HEK293 (cell line): ENCODE data around the gene GDF9.

Source experiments
- CTCF ChIA-PET: fragments of 350-600 bp; formaldehyde crosslinking; extraction: SDS; loops from one replicate; lab custom pipeline; 2021; ENCODE audit warnings: antibody characterized with exemption; lab: Yijun Ruan, JAX
- POLR2A ChIA-PET: fragments of 300-600 bp; formaldehyde crosslinking; extraction: SDS; loops from one replicate; lab custom pipeline; 2020; ENCODE audit warnings: antibody characterized with exemption, inconsistent platforms; lab: Yijun Ruan, JAX
- H3K27ac ChIP-seq: fragments of 200-500 bp; sonication (Bioruptor generic); 2 replicates; pipeline ENCODE4 v1.5.1; 2014; ENCODE audit warnings: low read depth, low read length, control low read depth, inconsistent platforms; ENCODE audit errors: extremely low read depth
- H3K36me3 ChIP-seq, 2 experiments: fragments of 200-500 bp in 1 of 2; sonication (Bioruptor generic) in 1 of 2; 1 replicate in 1 of 2; 2 replicates in 1 of 2; pipeline ENCODE4 v1.5.1; 2014 to 2017; ENCODE audit warnings: inconsistent platforms in 2 of 2, low read length in 2 of 2; ENCODE audit not compliant: control insufficient read depth in 2 of 2, insufficient read depth in 1 of 2
- H3K4me1 ChIP-seq: fragments of 200-500 bp; sonication (Bioruptor generic); 2 replicates; pipeline ENCODE4 v1.5.1; 2014; ENCODE audit warnings: mild to moderate bottlenecking, low read length, inconsistent platforms; ENCODE audit not compliant: control insufficient read depth, insufficient read depth
- H3K4me3 ChIP-seq: 2 replicates; pipeline ENCODE4 v1.5.1; 2011; ENCODE audit warnings: low read depth, mild to moderate bottlenecking, control low read depth, low read length, moderate library complexity
- H3K9me3 ChIP-seq: fragments of 200-500 bp; sonication (Bioruptor generic); 2 replicates; pipeline ENCODE4 v1.5.1; 2014; ENCODE audit warnings: low read depth, low read length, inconsistent platforms; ENCODE audit not compliant: control insufficient read depth, insufficient read depth
- ATF2 ChIP-seq: fragments of 450-650 bp; formaldehyde crosslinking; IDR thresholded peaks from 2 replicates; pipeline ENCODE4 v1.5.1; 2016; ENCODE audit warnings: missing biosample characterization, missing genetic modification characterization, low read depth
- SCRT1 ChIP-seq: fragments of 450-650 bp; formaldehyde crosslinking; IDR thresholded peaks from 2 replicates; pipeline ENCODE4 v1.5.1; 2016; ENCODE audit warnings: missing biosample characterization, missing genetic modification characterization, borderline replicate concordance
- TRIM28 ChIP-seq: IDR thresholded peaks from 2 replicates; pipeline ENCODE4 v1.6.1; 2011; ENCODE audit warnings: low read length, control low read depth, borderline replicate concordance
- ZBTB17 ChIP-seq: fragments of 450-650 bp; formaldehyde crosslinking; IDR thresholded peaks from 2 replicates; pipeline ENCODE4 v1.5.1; 2016; ENCODE audit warnings: missing biosample characterization, missing genetic modification characterization
- ZBTB6 ChIP-seq: fragments of 450-650 bp; formaldehyde crosslinking; IDR thresholded peaks from 2 replicates; pipeline ENCODE4 v1.5.1; 2017; ENCODE audit warnings: missing biosample characterization, missing genetic modification characterization
- ZBTB7A ChIP-seq: fragments of 450-650 bp; formaldehyde crosslinking; IDR thresholded peaks from 2 replicates; pipeline ENCODE4 v1.5.1; 2016; ENCODE audit warnings: low read depth, missing biosample characterization, missing genetic modification characterization
- ZFP69B ChIP-seq: fragments of 450-650 bp; formaldehyde crosslinking; IDR thresholded peaks from 2 replicates; pipeline ENCODE4 v1.5.1; 2016; ENCODE audit warnings: missing biosample characterization, missing genetic modification characterization
- ZNF114 ChIP-seq: fragments of 450-650 bp; formaldehyde crosslinking; IDR thresholded peaks from 2 replicates; pipeline ENCODE4 v1.5.0; 2017; ENCODE audit warnings: missing biosample characterization, missing genetic modification characterization
- ZNF148 ChIP-seq: fragments of 450-650 bp; formaldehyde crosslinking; IDR thresholded peaks from 2 replicates; pipeline ENCODE4 v1.5.0; 2017; ENCODE audit warnings: missing biosample characterization, missing genetic modification characterization, borderline replicate concordance
- ZNF155 ChIP-seq: fragments of 450-650 bp; formaldehyde crosslinking; IDR thresholded peaks from 2 replicates; pipeline ENCODE4 v1.5.1; 2016; ENCODE audit warnings: missing biosample characterization, missing genetic modification characterization
- ZNF266 ChIP-seq: fragments of 450-650 bp; formaldehyde crosslinking; IDR thresholded peaks from 2 replicates; pipeline ENCODE4 v1.5.1; 2016; ENCODE audit warnings: missing biosample characterization, missing genetic modification characterization, low read depth
- ZNF280C ChIP-seq: fragments of 450-650 bp; formaldehyde crosslinking; IDR thresholded peaks from 2 replicates; pipeline ENCODE4 v1.5.1; 2016; ENCODE audit warnings: missing biosample characterization, missing genetic modification characterization
- ZNF416 ChIP-seq: fragments of 450-650 bp; formaldehyde crosslinking; IDR thresholded peaks from 2 replicates; pipeline ENCODE4 v1.5.1; 2016; ENCODE audit warnings: missing biosample characterization, missing genetic modification characterization
- ZNF433 ChIP-seq: fragments of 450-650 bp; formaldehyde crosslinking; IDR thresholded peaks from 2 replicates; pipeline ENCODE4 v1.5.1; 2016; ENCODE audit warnings: missing biosample characterization, missing genetic modification characterization, low read depth
- ZNF48 ChIP-seq: fragments of 450-650 bp; formaldehyde crosslinking; IDR thresholded peaks from 2 replicates; pipeline ENCODE4 v1.5.1; 2016; ENCODE audit warnings: missing biosample characterization, missing genetic modification characterization
- ZNF629 ChIP-seq: fragments of 450-650 bp; formaldehyde crosslinking; IDR thresholded peaks from 2 replicates; pipeline ENCODE4 v1.5.1; 2017; ENCODE audit warnings: missing biosample characterization, missing genetic modification characterization
- ZNF664 ChIP-seq: fragments of 450-650 bp; formaldehyde crosslinking; IDR thresholded peaks from 2 replicates; pipeline ENCODE4 v1.5.1; 2016; ENCODE audit warnings: missing biosample characterization, missing genetic modification characterization
- ZNF701 ChIP-seq: fragments of 450-650 bp; formaldehyde crosslinking; IDR thresholded peaks from 2 replicates; pipeline ENCODE4 v1.5.1; 2016; ENCODE audit warnings: missing biosample characterization, missing genetic modification characterization
- ZNF785 ChIP-seq: fragments of 450-650 bp; formaldehyde crosslinking; IDR thresholded peaks from 2 replicates; pipeline ENCODE4 v1.5.1; 2016; ENCODE audit warnings: missing biosample characterization, missing genetic modification characterization
- ZNF843 ChIP-seq: fragments of 450-650 bp; formaldehyde crosslinking; IDR thresholded peaks from 2 replicates; pipeline ENCODE4 v1.5.1; 2016; ENCODE audit warnings: missing biosample characterization, missing genetic modification characterization
- ZSCAN5A ChIP-seq: fragments of 450-650 bp; formaldehyde crosslinking; IDR thresholded peaks from 2 replicates; pipeline ENCODE4 v1.5.1; 2016; ENCODE audit warnings: missing biosample characterization, missing genetic modification characterization
- TF ChIP-seq, protein P1 (sequence below): fragments of 450-650 bp; formaldehyde crosslinking; IDR thresholded peaks from 2 replicates; pipeline ENCODE4 v1.5.1; 2016; ENCODE audit warnings: missing biosample characterization, missing genetic modification characterization
- TF ChIP-seq, protein P2 (sequence below): fragments of 450-650 bp; formaldehyde crosslinking; IDR thresholded peaks from 2 replicates; pipeline ENCODE4 v1.5.1; 2016; ENCODE audit warnings: missing biosample characterization, missing genetic modification characterization
- TF ChIP-seq, protein P3 (sequence below): fragments of 450-650 bp; formaldehyde crosslinking; IDR thresholded peaks from 2 replicates; pipeline ENCODE4 v1.5.1; 2016; ENCODE audit warnings: missing biosample characterization, missing genetic modification characterization

GDF9 gene

GRCh38 chr5:132889501-132889900 is 23.2 kb upstream of the GDF9 start:
- POLR2A ChIA-PET = no interaction called here
- Histone ChIP-seq H3K4me3 (no peak overlapping the region), H3K4me1 (no peaks in the 10 kb centered on the region), H3K9me3 (no peaks in the 10 kb centered on the region), H3K27ac (no peak overlapping the region), H3K36me3 (peaks cover 66 to 79% of the 10 kb centered on the region in 2 experiments)
- CTCF ChIA-PET = no interaction called here
- TF ChIP-seq, protein P1, sequence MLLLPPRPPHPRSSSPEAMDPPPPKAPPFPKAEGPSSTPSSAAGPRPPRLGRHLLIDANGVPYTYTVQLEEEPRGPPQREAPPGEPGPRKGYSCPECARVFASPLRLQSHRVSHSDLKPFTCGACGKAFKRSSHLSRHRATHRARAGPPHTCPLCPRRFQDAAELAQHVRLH (tag by site-specific recombination) = no peak
- TF ChIP-seq ZNF629 (no peak), ZNF416 (tag by site-specific recombination) (no peak), ZNF843 (tag by site-specific recombination) (no peak), SCRT1 (no peak), ZNF114 (tag by site-specific recombination) (no peak), ZNF280C (tag by site-specific recombination) (no peak), ZNF785 (tag by site-specific recombination) (no peak), ZNF155 (tag by site-specific recombination) (no peak), ZBTB6 (tag by site-specific recombination) (no peak), ATF2 (no peak), ZNF48 (no peak), ZFP69B (tag by site-specific recombination) (no peak), ZBTB7A (tag by site-specific recombination) (no peak)
- TF ChIP-seq, protein P2, sequence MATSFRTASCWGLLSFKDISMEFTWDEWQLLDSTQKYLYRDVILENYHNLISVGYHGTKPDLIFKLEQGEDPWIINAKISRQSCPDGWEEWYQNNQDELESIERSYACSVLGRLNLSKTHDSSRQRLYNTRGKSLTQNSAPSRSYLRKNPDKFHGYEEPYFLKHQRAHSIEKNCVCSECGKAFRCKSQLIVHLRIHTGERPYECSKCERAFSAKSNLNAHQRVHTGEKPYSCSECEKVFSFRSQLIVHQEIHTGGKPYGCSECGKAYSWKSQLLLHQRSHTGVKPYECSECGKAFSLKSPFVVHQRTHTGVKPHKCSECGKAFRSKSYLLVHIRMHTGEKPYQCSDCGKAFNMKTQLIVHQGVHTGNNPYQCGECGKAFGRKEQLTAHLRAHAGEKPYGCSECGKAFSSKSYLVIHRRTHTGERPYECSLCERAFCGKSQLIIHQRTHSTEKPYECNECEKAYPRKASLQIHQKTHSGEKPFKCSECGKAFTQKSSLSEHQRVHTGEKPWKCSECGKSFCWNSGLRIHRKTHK (tag by site-specific recombination) = no peak
- TF ChIP-seq, protein P3, sequence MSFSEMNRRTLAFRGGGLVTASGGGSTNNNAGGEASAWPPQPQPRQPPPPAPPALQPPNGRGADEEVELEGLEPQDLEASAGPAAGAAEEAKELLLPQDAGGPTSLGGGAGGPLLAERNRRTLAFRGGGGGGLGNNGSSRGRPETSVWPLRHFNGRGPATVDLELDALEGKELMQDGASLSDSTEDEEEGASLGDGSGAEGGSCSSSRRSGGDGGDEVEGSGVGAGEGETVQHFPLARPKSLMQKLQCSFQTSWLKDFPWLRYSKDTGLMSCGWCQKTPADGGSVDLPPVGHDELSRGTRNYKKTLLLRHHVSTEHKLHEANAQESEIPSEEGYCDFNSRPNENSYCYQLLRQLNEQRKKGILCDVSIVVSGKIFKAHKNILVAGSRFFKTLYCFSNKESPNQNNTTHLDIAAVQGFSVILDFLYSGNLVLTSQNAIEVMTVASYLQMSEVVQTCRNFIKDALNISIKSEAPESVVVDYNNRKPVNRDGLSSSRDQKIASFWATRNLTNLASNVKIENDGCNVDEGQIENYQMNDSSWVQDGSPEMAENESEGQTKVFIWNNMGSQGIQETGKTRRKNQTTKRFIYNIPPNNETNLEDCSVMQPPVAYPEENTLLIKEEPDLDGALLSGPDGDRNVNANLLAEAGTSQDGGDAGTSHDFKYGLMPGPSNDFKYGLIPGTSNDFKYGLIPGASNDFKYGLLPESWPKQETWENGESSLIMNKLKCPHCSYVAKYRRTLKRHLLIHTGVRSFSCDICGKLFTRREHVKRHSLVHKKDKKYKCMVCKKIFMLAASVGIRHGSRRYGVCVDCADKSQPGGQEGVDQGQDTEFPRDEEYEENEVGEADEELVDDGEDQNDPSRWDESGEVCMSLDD (tag by site-specific recombination) = no peak

- CTCF ChIA-PET = interaction anchor here (1.6 kb wide), 1 partner anchor 8 kb away, joined by 4 read pairs; no protein-coding TSS in a partner anchor
- Histone ChIP-seq H3K4me1 (no peaks in the 10 kb centered on the region), H3K36me3 (peaks cover 69 to 81% of the 10 kb centered on the region in 2 experiments), H3K4me3 (no peak overlapping the region), H3K9me3 (no peaks in the 10 kb centered on the region), H3K27ac (no peak overlapping the region)
- POLR2A ChIA-PET = no interaction called here
- TF ChIP-seq ZNF433 (no peak), ZNF266 (tag by site-specific recombination) (no peak), ZSCAN5A (tag by site-specific recombination) (no peak), ZNF148 (tag by site-specific recombination) (no peak), TRIM28 (no peak), ZNF664 (tag by site-specific recombination) (no peak), ZNF701 (tag by site-specific recombination) (no peak), ZBTB17 (no peak)
Measured at GRCh38 chr5:132887283-132887682, 21.0 kb upstream of the GDF9 start.
